H9 (cell line): ENCODE measurements around the gene STX7. TPM values are rescaled to one million over a fixed set of nuclear protein-coding genes. Genes with fewer than 3 reads are reported as not detected.

Experiments
- DNase-seq: peaks from one replicate; pipeline ENCODE4 v3.0.0-alpha.2; 2017
- H2AFZ ChIP-seq: one replicate; pipeline ENCODE4 v1.6.1; 2013; ENCODE audit warnings: mild to moderate bottlenecking, low read length, control low read depth, moderate library complexity
- H2AK5ac ChIP-seq: 2 replicates; pipeline ENCODE4 v1.6.1; 2013; ENCODE audit warnings: low read length, control low read depth, mixed read lengths; ENCODE audit not compliant: insufficient read length
- H2BK120ac ChIP-seq: one replicate; pipeline ENCODE4 v1.6.1; 2013; ENCODE audit warnings: low read depth, mild to moderate bottlenecking, low read length, control low read depth, inconsistent platforms; ENCODE audit not compliant: poor library complexity, severe bottlenecking
- H2BK12ac ChIP-seq: 2 replicates; pipeline ENCODE4 v1.6.1; 2013; ENCODE audit warnings: low read length, control low read depth, mixed read lengths, low read depth; ENCODE audit not compliant: insufficient read length
- H2BK15ac ChIP-seq: 2 replicates; pipeline ENCODE4 v1.6.1; 2013; ENCODE audit warnings: low read depth, low read length, control low read depth
- H2BK20ac ChIP-seq: one replicate; pipeline ENCODE4 v1.6.1; 2013; ENCODE audit warnings: low read depth, mild to moderate bottlenecking, low read length, control low read depth, inconsistent platforms; ENCODE audit not compliant: poor library complexity, severe bottlenecking
- H2BK5ac ChIP-seq: 2 replicates; pipeline ENCODE4 v1.6.1; 2013; ENCODE audit warnings: low read length, control low read depth, mixed read lengths; ENCODE audit not compliant: insufficient read length
- H3K14ac ChIP-seq: 2 replicates; pipeline ENCODE4 v1.6.1; 2013; ENCODE audit warnings: low read length, control low read depth; ENCODE audit not compliant: insufficient read depth
- H3K18ac ChIP-seq: 2 replicates; pipeline ENCODE4 v1.6.1; 2013; ENCODE audit warnings: low read depth, mild to moderate bottlenecking, mixed read lengths, low read length, control low read depth; ENCODE audit not compliant: insufficient read length
- H3K23ac ChIP-seq: 2 replicates; pipeline ENCODE4 v1.6.1; 2013; ENCODE audit warnings: low read length, control low read depth, mixed read lengths, low read depth; ENCODE audit not compliant: insufficient read length
- H3K23me2 ChIP-seq: 2 replicates; pipeline ENCODE4 v1.6.1; 2013; ENCODE audit warnings: low read depth, mild to moderate bottlenecking, mixed read lengths, low read length, control low read depth; ENCODE audit not compliant: insufficient read length, poor library complexity, severe bottlenecking
- H3K27ac ChIP-seq: 2 replicates; pipeline ENCODE4 v1.5.1; 2013; ENCODE audit warnings: low read length, control low read depth, mixed read lengths, low read depth; ENCODE audit not compliant: insufficient read length
- H3K27me3 ChIP-seq: 2 replicates; pipeline ENCODE4 v1.6.1; 2013; ENCODE audit warnings: low read length, control low read depth, inconsistent platforms; ENCODE audit not compliant: insufficient read depth
- H3K4ac ChIP-seq: 2 replicates; pipeline ENCODE4 v1.6.1; 2013; ENCODE audit warnings: low read depth, mild to moderate bottlenecking, control low read depth, inconsistent platforms, low read length, moderate library complexity
- H3K4me1 ChIP-seq: 2 replicates; pipeline ENCODE4 v1.6.1; 2013; ENCODE audit warnings: low read length, control low read depth, inconsistent platforms; ENCODE audit not compliant: insufficient read depth
- H3K4me2 ChIP-seq: 2 replicates; pipeline ENCODE4 v1.6.1; 2013; ENCODE audit warnings: low read length, control low read depth, mixed read lengths; ENCODE audit not compliant: insufficient read length, insufficient read depth
- H3K56ac ChIP-seq: 2 replicates; pipeline ENCODE4 v1.6.1; 2013; ENCODE audit warnings: low read depth, mild to moderate bottlenecking, mixed read lengths, low read length, control low read depth; ENCODE audit not compliant: insufficient read length
- H3K79me1 ChIP-seq: 2 replicates; pipeline ENCODE4 v1.6.1; 2013; ENCODE audit warnings: low read depth, mild to moderate bottlenecking, moderate library complexity, low read length, control low read depth, inconsistent platforms; ENCODE audit not compliant: insufficient read depth, poor library complexity, severe bottlenecking
- H3K79me2 ChIP-seq: 2 replicates; pipeline ENCODE4 v1.6.1; 2013; ENCODE audit warnings: low read length, control low read depth, inconsistent platforms; ENCODE audit not compliant: insufficient read depth
- H3K9ac ChIP-seq: 2 replicates; pipeline ENCODE4 v1.6.1; 2013; ENCODE audit warnings: low read length, control low read depth, mixed read lengths; ENCODE audit not compliant: insufficient read length; ENCODE audit errors: extremely low read depth
- H3K9me3 ChIP-seq: one replicate; pipeline ENCODE4 v1.6.1; 2013; ENCODE audit warnings: low read depth, low read length, inconsistent platforms; ENCODE audit not compliant: control insufficient read depth
- H3T11ph ChIP-seq: one replicate; pipeline ENCODE4 v1.6.1; 2013; ENCODE audit warnings: mild to moderate bottlenecking, low read length, control low read depth, inconsistent platforms
- H4K20me1 ChIP-seq: one replicate; pipeline ENCODE4 v1.6.1; 2013; ENCODE audit not compliant: control insufficient read depth, insufficient read length, insufficient read depth
- H4K5ac ChIP-seq: 2 replicates; pipeline ENCODE4 v1.6.1; 2013; ENCODE audit warnings: low read depth, mild to moderate bottlenecking, mixed read lengths, low read length, control low read depth; ENCODE audit not compliant: insufficient read length
- H4K8ac ChIP-seq: replicated peaks from 2 replicates; pipeline ENCODE4 v1.6.1; 2013; ENCODE audit warnings: low read length, control low read depth, mixed read lengths, low read depth; ENCODE audit not compliant: insufficient read length
- H4K91ac ChIP-seq: 2 replicates; pipeline ENCODE4 v1.6.1; 2013; ENCODE audit warnings: low read depth, mild to moderate bottlenecking, moderate library complexity, mixed read lengths, low read length, control low read depth; ENCODE audit not compliant: insufficient read length
- H3K27ac Mint-ChIP-seq, 3 experiments: 2 replicates in 2 of 3; 3 replicates in 1 of 3; pipeline ENCODE4 v1.8.0; 2020 to 2021; ENCODE audit warnings: mixed read lengths in 3 of 3, mild to moderate bottlenecking in 1 of 3, moderate library complexity in 1 of 3
- H3K27me3 Mint-ChIP-seq: 2 replicates; pipeline ENCODE4 v1.8.0; 2021; ENCODE audit warnings: low read depth, mild to moderate bottlenecking, moderate library complexity, mixed read lengths
- H3K36me3 Mint-ChIP-seq, 3 experiments: 2 replicates in 2 of 3; 3 replicates in 1 of 3; pipeline ENCODE4 v1.8.0; 2020 to 2021; ENCODE audit warnings: low read depth in 3 of 3, mixed read lengths in 3 of 3; ENCODE audit not compliant: insufficient read depth in 1 of 3
- H3K4me1 Mint-ChIP-seq, 2 experiments: 2 replicates each; pipeline ENCODE4 v1.8.0; 2020; ENCODE audit warnings: mixed read lengths in 2 of 2
- H3K4me3 Mint-ChIP-seq, 2 experiments: 2 replicates in 1 of 2; 3 replicates in 1 of 2; pipeline ENCODE4 v1.8.0; 2020 to 2021; ENCODE audit warnings: mild to moderate bottlenecking in 2 of 2, mixed read lengths in 2 of 2, moderate library complexity in 1 of 2
- H3K9me3 Mint-ChIP-seq, 2 experiments: 2 replicates in 1 of 2; 3 replicates in 1 of 2; pipeline ENCODE4 v1.8.0; 2020; ENCODE audit warnings: mild to moderate bottlenecking in 2 of 2, mixed read lengths in 2 of 2, moderate library complexity in 1 of 2
- WGBS: extraction: QIAGEN DNeasy Blood & Tissue Kit; methylation state at CpG from one replicate; pipeline ENCODE4 v1.1.7; 2013; ENCODE audit warnings: missing lambda C conversion rate, low lambda C conversion rate, mixed read lengths; ENCODE audit not compliant: insufficient read length; ENCODE audit errors: extremely low coverage; 5-methylcytosine and 5-hydroxymethylcytosine counted together
- total RNA-seq: library from RNA; stranded (reverse); gene quantifications from 2 replicates; pipeline ENCODE4 v1.2.1, GENCODE V29; 2021
- TF ChIP-seq, protein P1 (sequence below): fragments of 200-600 bp; sonication (generic); conservative IDR thresholded peaks from 3 replicates; pipeline ENCODE4 v1.8.0; 2021; ENCODE audit warnings: antibody characterized with exemption, mild to moderate bottlenecking

The STX7 gene
- total RNA-seq, 1 experiment from 2014 or later: 30.0 TPM

DNA sequence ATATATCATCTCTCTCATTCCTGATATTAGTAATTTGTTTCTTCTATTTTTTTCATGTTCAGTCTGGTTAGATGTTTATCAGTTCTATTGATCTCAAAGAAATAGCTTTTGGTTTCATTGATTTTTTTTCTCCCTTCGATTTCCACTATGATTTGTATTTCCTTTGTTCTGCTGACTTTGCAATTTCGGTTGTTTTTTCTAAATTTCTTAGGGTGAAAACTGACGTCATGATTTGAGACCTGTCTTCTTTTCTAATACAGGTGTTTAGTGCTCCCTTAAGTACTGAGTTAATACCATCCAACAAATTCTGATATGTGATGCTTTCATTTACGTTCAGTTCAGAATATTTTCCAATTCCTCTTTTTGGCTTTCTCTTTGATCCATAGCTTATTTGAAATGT lies 25.2 kb downstream of the STX7 start:
- Histone ChIP-seq H3K18ac (no peak overlapping the region), H2BK15ac (no peak overlapping the region), H3K4me1 (peaks cover 10% of the 10 kb centered on the region), H2BK5ac (no peak overlapping the region), H3K79me2 (no peaks in the 10 kb centered on the region; the same call in 1 of the 2 replicates), H4K91ac (no peak overlapping the region), H2BK20ac (no peak overlapping the region), H2AFZ (no peak overlapping the region), H2BK120ac (no peak overlapping the region), H3K23me2 (no peaks in the 10 kb centered on the region), H3K27ac (no peak overlapping the region), H4K8ac (no peak overlapping the region), H3K14ac (no peak overlapping the region), H4K20me1 (no peaks in the 10 kb centered on the region), H3T11ph (no peak overlapping the region), H3K9me3 (no peaks in the 10 kb centered on the region), H3K27me3 (no peaks in the 10 kb centered on the region), H4K5ac (no peak overlapping the region), H3K23ac (no peak overlapping the region), H3K9ac (no peak overlapping the region), H2AK5ac (no peak overlapping the region), H3K56ac (no peak overlapping the region), H3K79me1 (no peaks in the 10 kb centered on the region), H3K4ac (no peak overlapping the region), H3K4me2 (no peak overlapping the region), H2BK12ac (no peak overlapping the region)
- no CpG with 5 or more reads among the region's 4 CpGs for WGBS
- TF ChIP-seq, protein P1, sequence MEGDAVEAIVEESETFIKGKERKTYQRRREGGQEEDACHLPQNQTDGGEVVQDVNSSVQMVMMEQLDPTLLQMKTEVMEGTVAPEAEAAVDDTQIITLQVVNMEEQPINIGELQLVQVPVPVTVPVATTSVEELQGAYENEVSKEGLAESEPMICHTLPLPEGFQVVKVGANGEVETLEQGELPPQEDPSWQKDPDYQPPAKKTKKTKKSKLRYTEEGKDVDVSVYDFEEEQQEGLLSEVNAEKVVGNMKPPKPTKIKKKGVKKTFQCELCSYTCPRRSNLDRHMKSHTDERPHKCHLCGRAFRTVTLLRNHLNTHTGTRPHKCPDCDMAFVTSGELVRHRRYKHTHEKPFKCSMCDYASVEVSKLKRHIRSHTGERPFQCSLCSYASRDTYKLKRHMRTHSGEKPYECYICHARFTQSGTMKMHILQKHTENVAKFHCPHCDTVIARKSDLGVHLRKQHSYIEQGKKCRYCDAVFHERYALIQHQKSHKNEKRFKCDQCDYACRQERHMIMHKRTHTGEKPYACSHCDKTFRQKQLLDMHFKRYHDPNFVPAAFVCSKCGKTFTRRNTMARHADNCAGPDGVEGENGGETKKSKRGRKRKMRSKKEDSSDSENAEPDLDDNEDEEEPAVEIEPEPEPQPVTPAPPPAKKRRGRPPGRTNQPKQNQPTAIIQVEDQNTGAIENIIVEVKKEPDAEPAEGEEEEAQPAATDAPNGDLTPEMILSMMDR: no peak
- Mint-ChIP-seq H3K4me1 (no peaks in the 10 kb centered on the region; a peak in 1 of 4 replicates), H3K27ac (no peak overlapping the region), H3K9me3 (no peaks in the 10 kb centered on the region), H3K27me3 (no peaks in the 10 kb centered on the region), H3K4me3 (no peak overlapping the region), H3K36me3 (no peaks in the 10 kb centered on the region; a peak in 1 of 7 replicates)
- DNase-seq: no peak
